ENCODE measurements around the gene ABCB9. TPM values are rescaled to one million over a fixed set of nuclear protein-coding genes. Genes with fewer than 3 reads are reported as not detected.

ABCB9 gene
- total RNA-seq, 1 experiment from 2014 or later: 15.8 TPM

- DNase-seq (ENCODE audit: low spot score): no peak
Observed at GRCh38 chr12:122964439-122965257, 1.6 kb downstream of the ABCB9 start.

- no peak for DNase-seq (ENCODE audit: low spot score)
Observed at GRCh38 chr12:122963941-122964265, 2.4 kb downstream of the ABCB9 start.

GRCh38 chr12:122961531-122962329 is 4.5 kb downstream of the ABCB9 start:
- no peak for DNase-seq (ENCODE audit: low spot score)

GRCh38 chr12:122960193-122960569 is 6.1 kb downstream of the ABCB9 start:
- DNase-seq (ENCODE audit: low spot score): no peak

- DNase-seq (ENCODE audit: low spot score): no peak
Observed at GRCh38 chr12:122959566-122960192, 6.6 kb downstream of the ABCB9 start.

- no peak for DNase-seq (ENCODE audit: low spot score)
Observed at GRCh38 chr12:122958198-122958888, 7.9 kb downstream of the ABCB9 start.

- no peak for DNase-seq (ENCODE audit: low spot score)
Observed at GRCh38 chr12:122956035-122956434, 10.2 kb downstream of the ABCB9 start.

- DNase-seq (ENCODE audit: low spot score): no peak
Observed at GRCh38 chr12:122955156-122955555, 11.1 kb downstream of the ABCB9 start.

GRCh38 chr12:122951979-122952892 is 14.0 kb downstream of the ABCB9 start:
- DNase-seq (ENCODE audit: low spot score): peak; percentile 64

GRCh38 chr12:122951406-122951805 is 14.9 kb downstream of the ABCB9 start:
- no peak for DNase-seq (ENCODE audit: low spot score)

- no peak for DNase-seq (ENCODE audit: low spot score)
Observed at GRCh38 chr12:122949816-122950675, 16.2 kb downstream of the ABCB9 start.

- DNase-seq (ENCODE audit: low spot score): no peak
Observed at GRCh38 chr12:122949405-122949804, 16.9 kb downstream of the ABCB9 start.

- no peak for DNase-seq (ENCODE audit: low spot score)
Observed at GRCh38 chr12:122948605-122949004, 17.7 kb downstream of the ABCB9 start.

GRCh38 chr12:122947352-122947792 is 18.9 kb downstream of the ABCB9 start:
- DNase-seq (ENCODE audit: low spot score): no peak

GRCh38 chr12:122946690-122947341 is 19.4 kb downstream of the ABCB9 start:
- DNase-seq (ENCODE audit: low spot score): peak; percentile 97

- DNase-seq (ENCODE audit: low spot score): peak; percentile 83
Observed at GRCh38 chr12:122944605-122945592, 21.4 kb downstream of the ABCB9 start.

GRCh38 chr12:122943196-122943595 is 23.1 kb downstream of the ABCB9 start:
- no peak for DNase-seq (ENCODE audit: low spot score)

GRCh38 chr12:122942637-122943036 is 23.6 kb downstream of the ABCB9 start:
- peak; percentile 79 for DNase-seq (ENCODE audit: low spot score)
